CD4-positive, alpha-beta T cell (primary cell): Measurements from ENCODE around the gene HDGFL3. TPM values are rescaled to one million over a fixed set of nuclear protein-coding genes. Genes with fewer than 3 reads are reported as not detected.

Source experiments
- ATAC-seq: fragments of 200-7000 bp; cut with Tn5 transposase; one replicate; pipeline ENCODE4 v1.10.0; 2022; ENCODE audit warnings: mild to moderate bottlenecking; ENCODE audit not compliant: poor library complexity
- CTCF ChIA-PET: fragments of 350-600 bp; sonication (Branson Sonifier 250); formaldehyde crosslinking; loops from one replicate; lab custom pipeline; 2021; ENCODE audit warnings: antibody characterized with exemption, inconsistent platforms; lab: Charles Lee
- POLR2A ChIA-PET: fragments of 350-600 bp; sonication (Branson Sonifier 250); formaldehyde crosslinking; loops from one replicate; lab custom pipeline; 2021; ENCODE audit warnings: antibody characterized with exemption, inconsistent platforms; lab: Charles Lee
- DNase-seq, 14 experiments: peaks; one replicate each; pipeline ENCODE4 v3.0.0-alpha.2; 2013 to 2020; ENCODE audit warnings: mixed read lengths in 2 of 14
- H3K27ac ChIP-seq, 2 donors: one replicate each; pipeline versions ENCODE4 v1.5.1 to v1.7.0; 2013; ENCODE audit warnings: low read length in 2 of 2, low read depth in 1 of 2, mild to moderate bottlenecking in 1 of 2
- H3K27me3 ChIP-seq, 2 experiments: 1 replicate in 1 of 2; 2 replicates in 1 of 2; pipeline versions ENCODE4 v1.6.1 to v1.7.0; 2013; ENCODE audit warnings: low read length in 2 of 2, control low read depth in 1 of 2, mild to moderate bottlenecking in 1 of 2, moderate library complexity in 1 of 2; ENCODE audit not compliant: insufficient read depth in 2 of 2, control insufficient read depth in 1 of 2
- H3K36me3 ChIP-seq: one replicate; pipeline ENCODE4 v1.6.1; 2013; ENCODE audit warnings: low read length, control low read depth; ENCODE audit not compliant: insufficient read depth
- H3K4me1 ChIP-seq: one replicate; pipeline ENCODE4 v1.6.1; 2013; ENCODE audit warnings: low read length, control low read depth; ENCODE audit not compliant: insufficient read depth
- H3K4me3 ChIP-seq: one replicate; pipeline ENCODE4 v1.5.1; 2013; ENCODE audit warnings: mild to moderate bottlenecking, low read length, moderate library complexity
- H3K9me3 ChIP-seq, 2 experiments: 1 replicate in 1 of 2; 2 replicates in 1 of 2; pipeline versions ENCODE4 v1.6.1 to v1.7.0; 2013; ENCODE audit warnings: low read length in 2 of 2, mild to moderate bottlenecking in 2 of 2, control low read depth in 1 of 2, moderate library complexity in 1 of 2; ENCODE audit not compliant: control insufficient read depth in 1 of 2, insufficient read depth in 1 of 2
- H3K27ac Mint-ChIP-seq: one replicate; pipeline ENCODE4 v1.8.0; 2020; ENCODE audit warnings: mixed read lengths
- H3K27me3 Mint-ChIP-seq: one replicate; pipeline ENCODE4 v1.8.0; 2021; ENCODE audit warnings: mixed read lengths
- H3K36me3 Mint-ChIP-seq: one replicate; pipeline ENCODE4 v1.8.0; 2021; ENCODE audit warnings: low read depth, mixed read lengths
- H3K4me1 Mint-ChIP-seq: one replicate; pipeline ENCODE4 v1.8.0; 2021; ENCODE audit warnings: low read depth, mixed read lengths
- H3K4me3 Mint-ChIP-seq: one replicate; pipeline ENCODE4 v1.8.0; 2020; ENCODE audit warnings: mild to moderate bottlenecking, mixed read lengths
- H3K9me3 Mint-ChIP-seq: one replicate; pipeline ENCODE4 v1.8.0; 2020; ENCODE audit warnings: mixed read lengths
- intact Hi-C, 2 experiments: fragments of 100-400 bp; cut with DNase I in 1 of 2; cut with micrococcal nuclease in 1 of 2; formaldehyde crosslinking; loops; one replicate each; pipeline versions ENCODE4 v1.15.1 to v1.9.0; 2023 to 2025; cut with DNase I, micrococcal nuclease
- polyA plus RNA-seq, 2 donors: library from polyadenylated mRNA; unstranded; fragments of 120-200 nt; gene quantifications; one replicate each; pipeline ENCODE4 v1.2.1, GENCODE V29; 2013
- total RNA-seq, 174 experiments: library from RNA in 2 of 174; stranded (reverse) in 2 of 174; gene quantifications; one replicate each; pipeline ENCODE4 v1.2.3 and lab custom pipeline; 2021 to 2026
- TF ChIP-seq, protein P1 (sequence below): fragments of 200-600 bp; IDR thresholded peaks from one replicate; pipeline ENCODE4 v1.8.0; 2022; ENCODE audit warnings: antibody characterized with exemption, mild to moderate bottlenecking

Gene HDGFL3
- total RNA-seq: 1 to 10 TPM; 5.5 to 5.9 TPM
- 2.7 TPM for polyA plus RNA-seq (2013, experiment 1 of 2)
- 3.6 TPM for polyA plus RNA-seq (2013, experiment 2 of 2)
- total RNA-seq (lab: John Stamatoyannopoulos, UW): 2.7 to 39.3 (median 10.1) reads per million in 172 experiments

DNA sequence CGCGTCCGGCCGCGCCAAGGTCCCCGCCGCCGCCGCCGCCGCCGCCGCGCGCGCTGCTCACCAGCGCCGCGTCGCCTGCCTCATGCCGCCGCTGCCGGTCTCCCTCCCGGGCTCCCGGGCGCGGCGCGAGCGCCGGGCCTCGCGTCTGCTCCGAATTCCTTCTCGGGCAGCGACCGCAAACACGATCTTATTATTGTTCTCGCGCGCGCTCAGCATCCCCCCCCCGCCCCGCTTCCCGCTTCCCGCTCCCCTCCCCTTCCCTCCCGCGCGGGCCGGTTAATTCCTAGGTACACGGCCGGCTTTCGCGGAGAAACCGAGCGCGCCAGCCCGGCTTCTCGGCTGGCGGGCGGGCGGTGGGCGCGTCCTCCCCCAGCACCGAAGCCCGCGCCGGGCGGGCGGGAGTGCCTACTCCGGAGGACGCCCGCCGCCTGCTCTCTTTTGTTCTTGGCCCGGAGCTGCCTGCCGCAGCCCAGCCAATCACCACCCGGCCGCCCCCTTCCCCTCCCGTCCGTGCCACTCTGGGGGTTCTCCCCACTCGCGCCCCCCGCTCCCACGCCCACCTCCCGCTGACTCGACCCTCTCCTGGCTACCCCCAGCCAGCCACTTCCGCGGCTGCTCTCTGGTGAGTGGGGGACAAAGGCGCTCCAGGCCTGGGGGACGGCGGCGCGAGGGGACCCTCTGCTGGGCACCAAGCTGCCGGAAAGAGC is at the start of gene HDGFL3:
Gene HDGFL3, minus strand, starts transcription at position 164 of the 707 bp plus-strand sequence. CDS start 409 bp downstream, outside the sequence.
- intact Hi-C loops: loop anchor here in 1 of 2 experiments (10.0 kb wide), 1 partner anchor 193 kb away; the partner anchor contains the start of gene C15orf40
- Mint-ChIP-seq H3K9me3 (no peaks in the 10 kb centered on the region), H3K27me3 (peaks cover 28% of the 10 kb centered on the region), H3K4me1 (peaks cover 8% of the 10 kb centered on the region), H3K27ac (peak within 1 kb of the TSS; percentile 40), H3K4me3 (peak within 1 kb of the TSS; percentile 88), H3K36me3 (peaks cover 4% of the 10 kb centered on the region)
- peaks cover 24 to 33% of the 10 kb centered on the region in 2 experiments for H3K27me3 ChIP-seq
- DNase-seq: peak in 8 of 14 experiments; percentile 1 to 35 (median 10)
- ATAC-seq: peak; percentile 37
- H3K4me1 ChIP-seq: peaks cover 9% of the 10 kb centered on the region
- H3K36me3 ChIP-seq: no peaks in the 10 kb centered on the region
- TF ChIP-seq, protein P1, sequence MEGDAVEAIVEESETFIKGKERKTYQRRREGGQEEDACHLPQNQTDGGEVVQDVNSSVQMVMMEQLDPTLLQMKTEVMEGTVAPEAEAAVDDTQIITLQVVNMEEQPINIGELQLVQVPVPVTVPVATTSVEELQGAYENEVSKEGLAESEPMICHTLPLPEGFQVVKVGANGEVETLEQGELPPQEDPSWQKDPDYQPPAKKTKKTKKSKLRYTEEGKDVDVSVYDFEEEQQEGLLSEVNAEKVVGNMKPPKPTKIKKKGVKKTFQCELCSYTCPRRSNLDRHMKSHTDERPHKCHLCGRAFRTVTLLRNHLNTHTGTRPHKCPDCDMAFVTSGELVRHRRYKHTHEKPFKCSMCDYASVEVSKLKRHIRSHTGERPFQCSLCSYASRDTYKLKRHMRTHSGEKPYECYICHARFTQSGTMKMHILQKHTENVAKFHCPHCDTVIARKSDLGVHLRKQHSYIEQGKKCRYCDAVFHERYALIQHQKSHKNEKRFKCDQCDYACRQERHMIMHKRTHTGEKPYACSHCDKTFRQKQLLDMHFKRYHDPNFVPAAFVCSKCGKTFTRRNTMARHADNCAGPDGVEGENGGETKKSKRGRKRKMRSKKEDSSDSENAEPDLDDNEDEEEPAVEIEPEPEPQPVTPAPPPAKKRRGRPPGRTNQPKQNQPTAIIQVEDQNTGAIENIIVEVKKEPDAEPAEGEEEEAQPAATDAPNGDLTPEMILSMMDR: no peak
- H3K4me3 ChIP-seq: peak within 1 kb of the TSS; percentile 34
- no peaks in the 10 kb centered on the region for H3K9me3 ChIP-seq
- no peak within 1 kb of the TSS for H3K27ac ChIP-seq
- POLR2A ChIA-PET: no interaction called here
- CTCF ChIA-PET: no interaction called here

DNA sequence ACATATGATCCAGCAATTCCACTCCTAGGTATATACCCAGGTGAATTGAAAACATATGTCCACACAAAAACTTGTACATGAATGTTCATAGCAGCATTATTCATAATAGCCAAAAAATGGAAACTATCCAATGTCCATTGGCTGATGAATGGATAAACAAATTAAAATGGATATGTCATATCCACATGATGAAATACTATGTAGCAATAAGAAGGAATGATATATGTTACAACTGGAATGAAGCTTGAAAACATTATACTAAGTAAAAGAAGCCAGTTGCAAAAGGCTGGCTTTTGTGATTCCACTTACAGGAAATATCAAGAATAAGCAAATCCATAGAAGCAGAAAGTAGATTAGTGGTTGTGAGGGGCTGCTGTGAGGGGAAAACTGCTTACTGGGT is 43.2 kb upstream of the HDGFL3 start:
- Histone ChIP-seq H3K4me3 (no peak overlapping the region), H3K36me3 (no peaks in the 10 kb centered on the region), H3K27ac (no peak overlapping the region), H3K27me3 (peaks cover 6 to 14% of the 10 kb centered on the region in 2 experiments), H3K4me1 (no peaks in the 10 kb centered on the region), H3K9me3 (no peaks in the 10 kb centered on the region)
- TF ChIP-seq, protein P1: no peak
- no peak for ATAC-seq
- intact Hi-C loops: loop anchor here in 1 of 2 experiments (5.0 kb wide), 1 partner anchor 307 kb away; no protein-coding TSS in a partner anchor
- Mint-ChIP-seq H3K9me3 (no peaks in the 10 kb centered on the region), H3K27me3 (peaks cover 66% of the 10 kb centered on the region), H3K27ac (no peak overlapping the region), H3K36me3 (no peaks in the 10 kb centered on the region), H3K4me3 (no peak overlapping the region), H3K4me1 (no peaks in the 10 kb centered on the region)
- DNase-seq: no peak
- ChIA-PET CTCF (no interaction called here), POLR2A (no interaction called here)

GRCh38 chr15:83249030-83249343 is 41.4 kb upstream of the HDGFL3 start:
- peaks cover 66% of the 10 kb centered on the region for H3K27me3 Mint-ChIP-seq
- intact Hi-C loops: no loop called here

More at GRCh38 chr15:83249030-83249343, 41.4 kb upstream of the HDGFL3 start:
- Histone ChIP-seq H3K27me3 (peaks cover 6 to 14% of the 10 kb centered on the region in 2 experiments), H3K4me3 (no peak overlapping the region), H3K36me3 (no peaks in the 10 kb centered on the region), H3K27ac (no peak overlapping the region), H3K9me3 (no peaks in the 10 kb centered on the region), H3K4me1 (no peaks in the 10 kb centered on the region)
- DNase-seq: no peak
- no peak overlapping the region for H3K27ac Mint-ChIP-seq
- ATAC-seq: no peak
- H3K4me1 Mint-ChIP-seq: no peaks in the 10 kb centered on the region
- H3K9me3 Mint-ChIP-seq: no peaks in the 10 kb centered on the region
- TF ChIP-seq, protein P1: no peak
- CTCF ChIA-PET: interaction anchor here (1.2 kb wide), 1 partner anchor 43 kb away, joined by 4 read pairs; no protein-coding TSS in a partner anchor
- no peak overlapping the region for H3K4me3 Mint-ChIP-seq
- POLR2A ChIA-PET: no interaction called here
- H3K36me3 Mint-ChIP-seq: no peaks in the 10 kb centered on the region
